Hematopoietic multipotent progenitor cell treated with erythropoietin and hydrocortisone succinate and interleukin-3 and kit ligand, for 17 days (in vitro differentiated cells): ENCODE measurements around the gene KCNQ5.

ENCODE experiments used
- DNase-seq: peaks from one replicate; pipeline ENCODE4 v3.0.0-alpha.2; 2015; ENCODE audit warnings: low spot score

KCNQ5 gene

DNA sequence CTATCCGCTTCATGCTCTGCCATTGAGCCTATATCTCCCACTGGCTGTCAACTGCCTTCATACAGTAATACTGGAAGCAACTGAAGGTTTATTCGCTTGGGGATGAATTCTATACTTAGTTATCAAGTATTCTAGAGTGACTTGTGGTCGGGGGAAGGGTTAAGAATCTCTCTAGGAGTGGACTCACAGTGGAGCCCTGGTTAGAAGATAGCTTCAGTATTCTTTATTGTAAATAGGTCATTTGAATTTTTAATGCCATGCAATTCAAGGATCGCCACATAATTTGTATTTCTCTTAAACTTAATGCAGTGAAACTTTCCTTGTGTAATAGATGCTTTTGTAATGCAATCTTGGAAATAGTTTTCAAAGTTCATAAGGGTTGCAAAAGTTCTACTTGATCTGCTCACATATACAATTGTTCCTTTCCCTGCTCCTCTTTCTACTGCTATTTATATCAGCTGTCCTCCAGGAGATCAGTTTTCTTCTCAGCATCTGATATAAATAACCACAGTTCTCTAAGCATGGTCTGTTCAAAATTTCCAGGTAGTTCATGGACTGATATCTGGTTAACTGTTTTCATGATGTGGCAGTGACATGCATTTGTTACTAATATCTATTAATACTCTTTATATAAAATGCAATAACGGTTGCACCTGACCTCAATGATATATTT is 120.3 kb downstream of the KCNQ5 start:
- DNase-seq: no peak

DNA sequence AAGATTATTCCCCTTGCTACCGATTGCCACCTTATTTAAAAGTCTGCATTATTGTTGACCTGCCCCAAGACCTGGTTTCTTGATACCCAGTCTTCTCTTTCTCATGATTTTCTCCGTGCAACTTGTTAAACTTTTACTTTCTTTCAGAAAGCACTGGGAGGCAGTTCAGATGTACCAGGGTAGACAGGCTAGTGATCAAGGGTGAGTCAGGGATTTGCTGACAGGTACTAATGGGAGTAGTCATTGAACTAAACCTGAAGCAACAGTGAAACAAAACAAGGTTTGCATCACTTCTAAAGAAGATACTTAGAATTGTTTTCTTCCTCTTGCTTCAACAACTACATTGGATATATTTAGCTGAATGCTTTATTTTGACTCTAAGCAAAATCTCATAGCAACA is 124.4 kb downstream of the KCNQ5 start:
- no peak for DNase-seq

DNA sequence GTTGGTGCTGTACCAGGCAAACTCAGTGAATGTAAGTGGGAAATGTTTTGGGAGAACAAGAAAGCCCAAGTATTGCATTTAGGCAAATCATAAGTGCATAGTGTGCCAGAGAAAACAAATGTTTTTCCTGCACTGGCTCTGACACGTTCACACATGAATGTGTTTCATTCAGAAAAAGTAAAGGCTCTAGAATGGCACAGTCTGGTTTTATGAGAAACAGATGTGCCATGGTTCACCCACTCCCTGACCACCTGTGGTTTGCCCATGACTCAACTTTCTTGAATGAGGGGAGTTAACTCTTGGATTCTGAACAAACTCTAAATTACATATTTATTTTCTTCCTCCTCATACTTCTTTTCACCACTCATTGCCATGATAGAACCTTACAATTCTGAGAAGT is 126.9 kb downstream of the KCNQ5 start:
- DNase-seq: no peak

DNA sequence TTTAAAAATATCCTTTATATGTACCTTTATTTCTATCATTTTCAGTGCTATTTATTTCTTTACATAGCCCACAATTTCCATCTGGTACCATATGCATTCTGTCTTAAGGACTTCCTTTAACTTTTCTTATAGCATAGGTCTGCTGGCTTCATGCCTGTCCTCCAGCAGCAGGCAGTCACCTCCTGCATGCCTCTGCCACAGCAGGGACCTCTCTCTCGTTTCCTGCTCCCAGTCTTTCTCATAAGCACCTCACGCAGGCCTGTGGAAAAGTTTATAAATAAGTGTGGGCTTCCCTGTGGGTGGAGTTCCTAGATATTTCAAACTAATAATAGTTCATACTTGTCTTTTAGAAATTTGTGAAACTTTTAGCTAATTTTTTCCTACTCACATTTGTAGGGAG is 133.9 kb downstream of the KCNQ5 start:
- no peak for DNase-seq

DNA sequence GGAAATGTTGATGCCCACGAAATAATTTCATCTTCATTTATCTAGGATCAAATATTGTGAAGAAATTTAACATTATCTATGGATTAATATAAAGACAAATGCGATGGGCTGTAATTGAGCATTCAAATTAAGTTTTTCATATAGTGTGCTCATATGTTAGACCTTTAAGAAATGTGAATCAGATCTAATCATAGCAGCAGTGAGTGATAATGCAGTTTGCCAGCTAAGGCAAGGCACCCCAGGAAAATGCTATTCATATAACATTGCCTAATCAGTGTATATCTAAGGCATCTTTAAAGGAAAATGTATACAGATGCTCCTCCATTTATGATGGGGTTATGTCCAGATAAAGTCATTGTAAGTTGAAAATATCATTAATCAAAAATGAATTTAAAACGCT is 135.2 kb downstream of the KCNQ5 start:
- no peak for DNase-seq

DNA sequence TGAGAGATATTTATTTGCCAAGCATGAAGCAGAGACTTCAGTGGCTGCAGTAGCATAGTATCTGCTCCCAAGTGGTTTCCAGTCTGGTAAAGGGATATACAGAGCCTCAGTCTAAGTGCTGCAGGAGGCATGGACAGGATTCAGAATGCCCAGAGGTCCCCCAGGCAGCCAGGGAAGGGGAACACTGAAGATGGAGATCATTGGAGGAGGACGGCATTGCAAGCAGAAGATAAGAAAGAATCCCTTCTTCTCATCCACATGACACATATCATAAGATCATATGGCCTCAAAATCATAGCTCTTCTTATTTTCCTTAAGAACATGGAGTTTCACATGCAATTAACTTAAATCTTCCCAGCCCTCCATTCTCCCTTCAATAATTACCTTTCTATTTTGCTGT is 136.1 kb downstream of the KCNQ5 start:
- DNase-seq: no peak

DNA sequence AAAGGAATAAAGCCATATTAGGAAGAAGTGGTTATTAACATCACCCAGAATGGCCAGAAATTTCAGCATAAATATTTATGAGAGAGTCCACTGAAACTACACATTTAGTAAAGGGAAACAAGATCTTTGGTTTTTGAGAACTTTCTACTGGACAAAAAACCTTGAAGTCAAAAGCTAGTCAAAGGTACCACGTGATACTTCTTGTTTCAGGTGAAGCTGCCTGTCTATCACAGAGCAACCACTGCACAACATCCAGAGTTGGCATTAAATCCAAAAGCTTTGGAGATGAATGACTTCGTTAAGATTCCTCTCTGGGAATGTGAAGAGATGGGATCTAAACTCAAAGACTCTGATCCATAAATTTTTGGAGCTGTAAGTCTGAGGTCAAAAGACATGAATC is 137.0 kb downstream of the KCNQ5 start:
- DNase-seq: no peak

DNA sequence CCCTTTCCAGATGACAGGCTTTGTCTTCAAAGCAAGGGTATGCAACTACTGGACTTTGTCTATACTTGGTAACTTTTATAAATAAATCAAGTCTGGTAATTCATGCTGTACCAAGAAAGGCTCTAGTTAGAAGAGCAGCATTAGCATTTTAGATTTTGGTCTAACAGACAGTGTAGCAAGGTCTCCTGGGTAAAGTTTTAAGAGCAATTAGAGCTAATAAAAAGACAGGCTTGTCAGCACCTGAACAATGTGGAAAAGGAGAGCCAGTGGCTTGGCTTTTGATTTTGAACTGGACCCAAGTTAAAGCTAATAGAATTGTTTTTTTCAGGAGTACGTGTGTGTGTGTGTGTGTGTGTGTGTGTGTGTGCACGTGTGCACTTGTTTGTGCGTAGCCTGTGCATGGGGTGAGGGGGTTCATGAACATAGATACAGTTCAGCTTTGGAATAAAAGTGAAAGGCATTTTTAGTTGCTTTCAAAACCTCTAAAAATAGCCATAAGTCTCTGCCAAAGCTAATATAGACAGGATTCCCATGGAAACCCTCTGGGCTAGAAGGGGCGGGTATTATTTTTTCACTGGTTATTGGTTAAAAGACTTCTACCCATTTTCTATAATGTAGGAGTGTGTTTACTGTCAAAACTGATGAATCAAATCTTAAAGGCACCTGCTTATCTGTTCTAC is 138.4 kb downstream of the KCNQ5 start:
- no peak for DNase-seq

DNA sequence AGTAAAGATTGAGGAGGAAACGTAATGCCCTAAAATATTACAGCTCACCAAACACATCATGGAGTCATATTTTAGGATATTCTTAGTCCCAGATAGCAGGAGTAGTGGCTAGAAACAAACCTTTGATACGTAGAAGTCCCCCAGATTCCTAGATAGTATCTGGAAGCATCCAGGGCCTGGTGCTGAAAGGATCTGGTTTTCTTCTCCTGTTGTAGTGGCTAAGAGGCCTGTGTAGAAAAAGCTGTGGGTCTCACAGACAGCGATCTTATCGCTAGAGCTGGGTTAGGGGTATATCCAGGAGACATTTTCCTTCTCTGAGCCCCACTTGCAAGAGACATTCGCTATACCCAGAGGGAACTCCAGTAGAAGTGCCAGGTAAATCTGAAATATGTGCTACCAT is 139.9 kb downstream of the KCNQ5 start:
- DNase-seq: no peak

DNA sequence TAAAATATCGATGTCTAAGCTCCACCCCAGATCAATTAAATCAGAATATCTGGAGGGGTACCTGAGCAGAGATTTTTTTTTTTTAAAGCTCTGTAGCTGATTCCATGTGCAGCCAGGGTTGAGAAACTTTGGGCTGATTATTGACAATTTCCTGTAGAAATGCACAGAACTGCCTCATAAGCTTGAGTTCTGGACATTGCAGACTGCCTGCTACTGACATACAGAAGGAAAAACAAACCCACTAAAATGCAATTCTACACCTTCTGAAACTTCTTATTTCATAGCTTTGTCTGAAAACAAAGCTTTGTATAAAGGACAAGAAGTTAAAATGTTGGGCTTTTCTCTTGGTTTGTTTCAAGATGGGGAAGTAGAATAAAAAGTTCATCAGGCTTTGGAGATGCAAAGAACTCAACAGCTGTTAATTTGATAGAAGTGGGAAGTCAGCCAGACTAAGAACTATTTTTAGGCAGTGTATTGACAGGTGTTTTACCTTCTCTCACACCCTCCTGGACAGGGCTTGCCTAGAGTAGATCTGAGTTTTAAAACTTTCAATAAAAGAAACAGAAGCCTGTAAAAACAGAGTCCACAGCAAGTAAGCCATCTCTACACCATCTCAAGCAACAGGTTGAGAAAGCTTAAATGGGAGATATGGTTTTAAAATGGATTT is 147.7 kb downstream of the KCNQ5 start:
- DNase-seq: no peak

DNA sequence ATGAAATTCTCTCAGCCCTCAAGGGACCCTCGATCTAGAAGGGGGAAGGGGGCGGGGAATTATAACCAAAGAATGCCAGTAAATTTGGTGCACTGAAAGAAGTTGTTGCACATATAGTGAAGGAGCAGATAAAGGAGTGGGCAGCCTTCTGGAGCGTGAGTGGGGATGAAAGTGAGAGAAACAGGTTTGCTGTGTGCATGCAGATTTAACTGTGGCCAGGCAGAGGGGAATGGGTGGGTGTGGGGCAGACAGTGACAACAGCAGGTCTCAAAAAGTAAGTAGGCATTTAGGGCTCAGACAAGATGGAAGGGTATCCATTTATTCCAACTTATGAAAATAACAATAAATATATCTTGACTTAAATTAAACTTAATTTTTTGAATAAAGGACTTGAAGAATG is 149.1 kb downstream of the KCNQ5 start:
- no peak for DNase-seq

DNA sequence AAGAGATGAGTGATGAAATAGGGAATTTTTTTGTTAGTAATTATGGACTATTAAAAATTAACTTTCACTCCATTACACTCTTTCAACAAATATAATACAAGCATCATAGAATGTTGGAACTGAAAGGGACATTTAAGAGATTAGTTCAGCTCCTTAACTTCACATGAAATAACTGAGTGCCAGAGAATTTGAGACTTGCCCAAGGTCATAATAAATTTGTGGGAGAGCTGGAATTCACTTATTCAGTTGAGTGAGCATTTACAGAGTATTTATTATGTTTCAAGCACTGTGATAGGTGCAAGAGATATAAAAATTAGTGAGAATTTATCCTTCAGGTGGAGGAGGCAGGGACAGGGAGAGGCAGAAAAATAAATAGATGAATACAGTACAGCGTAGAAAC is 154.6 kb downstream of the KCNQ5 start:
- no peak for DNase-seq

DNA sequence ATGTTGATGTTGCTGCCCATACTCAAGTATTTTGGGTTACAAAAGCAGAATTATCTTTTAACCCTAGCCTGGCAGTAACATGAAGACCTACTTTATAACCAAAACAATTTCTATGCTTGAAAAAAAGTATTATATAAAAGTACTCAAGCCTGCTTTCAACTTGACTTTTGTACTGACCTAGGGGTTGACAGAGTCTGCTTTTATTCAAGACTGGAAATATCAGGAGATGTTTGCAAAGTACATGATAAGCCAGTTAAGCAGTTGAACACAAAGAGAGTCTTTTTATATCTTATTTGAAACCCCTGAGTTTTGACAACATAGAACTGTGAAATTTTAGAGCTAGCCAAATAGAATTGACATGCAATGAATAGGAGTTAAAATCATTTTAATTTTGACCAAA is 159.8 kb downstream of the KCNQ5 start:
- no peak for DNase-seq

DNA sequence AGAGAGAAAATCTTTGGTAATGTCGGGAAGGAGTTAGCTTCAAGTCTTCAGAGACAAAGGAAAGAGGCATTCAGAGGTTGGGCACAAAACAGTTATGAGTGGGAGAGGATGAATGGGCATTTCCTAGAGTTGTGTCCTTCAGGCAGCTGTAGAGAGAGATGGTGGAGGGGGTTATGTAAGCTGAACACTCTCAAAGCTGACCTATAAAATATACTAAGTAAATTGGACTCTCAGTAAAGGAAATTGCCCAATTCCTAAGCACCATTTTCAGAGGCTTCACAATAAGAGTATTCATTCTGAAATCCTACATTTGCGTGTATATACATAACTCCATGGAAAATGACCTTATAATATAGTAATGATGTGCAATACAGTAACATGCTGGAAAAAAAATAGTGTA is 161.2 kb downstream of the KCNQ5 start:
- no peak for DNase-seq

DNA sequence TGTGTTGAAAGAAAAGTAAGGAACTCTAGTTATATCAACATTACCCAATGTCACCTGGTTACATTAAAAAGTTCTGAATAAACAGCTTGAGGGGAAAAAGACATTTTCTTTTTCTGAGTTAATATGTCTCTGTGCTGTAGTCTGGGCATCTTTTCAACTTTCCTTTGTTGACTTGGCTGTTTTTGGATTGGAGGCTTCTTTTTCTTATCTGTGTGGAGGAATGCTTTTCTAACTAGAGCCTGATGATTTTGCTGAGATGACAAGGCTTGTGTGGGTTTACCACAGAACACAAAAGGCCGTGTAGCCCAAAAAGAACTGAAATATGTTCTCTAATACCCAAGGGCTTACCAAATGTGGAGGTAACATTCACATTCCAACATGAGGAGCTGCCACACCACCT is 161.8 kb downstream of the KCNQ5 start:
- no peak for DNase-seq

DNA sequence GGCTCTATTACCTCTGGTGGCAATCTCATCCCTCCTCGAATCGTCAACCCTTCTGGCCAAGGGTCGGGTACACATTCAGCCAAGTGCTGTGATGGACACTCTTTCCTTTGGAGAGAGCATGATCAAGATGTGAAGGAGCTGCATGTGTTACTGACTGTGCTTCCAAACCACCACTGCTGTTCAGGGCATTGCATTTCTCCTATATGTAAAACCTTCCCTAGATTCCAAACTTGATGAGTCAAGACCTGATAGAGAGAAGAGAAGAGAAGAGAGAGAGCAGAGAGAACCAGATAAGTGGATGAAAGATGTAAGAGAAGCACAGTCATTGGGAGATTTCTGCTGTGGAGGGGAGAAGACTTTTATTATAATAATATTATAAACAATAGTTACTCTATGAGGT is 162.2 kb downstream of the KCNQ5 start:
- DNase-seq: no peak

DNA sequence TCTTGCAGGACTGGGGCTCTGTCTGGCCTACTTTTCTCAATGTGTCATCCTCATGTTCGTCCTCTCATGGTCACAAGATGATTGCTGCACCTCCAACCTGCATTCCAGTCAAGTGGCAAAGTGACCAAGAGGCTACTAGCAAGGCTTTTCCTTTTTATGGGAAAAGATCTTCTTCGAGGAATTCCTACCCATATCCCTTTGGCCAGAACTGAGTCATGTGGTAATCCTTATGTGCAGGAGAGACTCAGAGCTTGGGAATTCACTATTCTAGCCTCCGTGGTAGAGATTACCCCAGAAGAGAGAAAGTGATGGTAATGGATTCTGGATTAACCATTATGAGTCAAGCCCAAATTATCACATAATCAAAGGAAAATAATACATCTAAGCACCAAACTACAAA is 162.7 kb downstream of the KCNQ5 start:
- DNase-seq: no peak

DNA sequence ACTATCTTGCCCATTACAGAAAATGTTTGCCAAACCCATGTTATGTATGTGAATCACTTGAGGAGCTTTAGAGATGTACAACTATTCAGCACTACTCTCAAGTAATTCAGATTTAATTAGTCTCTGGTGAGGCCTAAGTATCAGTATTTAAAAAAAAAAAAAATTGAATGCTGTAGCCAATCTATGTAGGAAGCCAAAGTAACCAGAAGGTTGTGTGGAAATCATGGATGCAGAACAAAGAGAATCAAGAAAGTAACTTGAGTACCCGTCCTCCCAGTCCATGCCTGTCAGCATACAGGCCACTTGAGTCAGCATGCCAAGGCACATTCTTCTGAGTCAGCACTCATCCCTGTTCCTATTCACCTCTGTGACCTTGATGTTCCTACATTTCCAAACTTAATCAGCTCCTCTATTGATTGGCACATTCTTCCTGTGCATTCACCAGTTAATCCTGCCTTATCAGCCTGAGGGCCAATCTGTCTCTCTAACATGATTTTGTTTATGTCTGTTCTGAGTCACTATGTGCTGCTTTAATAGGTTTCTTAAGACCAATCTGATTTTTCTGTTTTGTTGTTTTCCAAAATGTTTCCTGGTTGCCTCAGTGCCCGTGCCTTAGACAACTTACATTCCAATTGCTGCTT is 165.6 kb downstream of the KCNQ5 start:
- no peak for DNase-seq

DNA sequence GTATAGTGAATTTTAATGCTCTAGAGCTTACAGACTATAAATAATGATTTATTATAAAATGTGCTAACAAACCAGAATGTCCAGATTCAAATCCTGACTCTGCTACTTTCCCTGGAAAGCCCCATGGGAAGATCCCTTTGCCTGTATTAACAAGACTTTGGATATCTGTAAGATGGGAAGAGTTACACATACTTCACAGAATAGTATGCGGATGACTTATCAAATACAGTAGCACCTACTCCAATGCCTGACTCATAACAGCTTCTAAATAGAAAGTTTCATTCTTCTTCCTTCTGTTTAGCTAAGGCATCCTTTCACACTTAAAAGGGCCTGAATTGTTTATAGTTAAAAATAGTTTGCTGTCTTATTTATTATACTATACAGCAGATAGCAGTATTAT is 166.3 kb downstream of the KCNQ5 start:
- DNase-seq: no peak

DNA sequence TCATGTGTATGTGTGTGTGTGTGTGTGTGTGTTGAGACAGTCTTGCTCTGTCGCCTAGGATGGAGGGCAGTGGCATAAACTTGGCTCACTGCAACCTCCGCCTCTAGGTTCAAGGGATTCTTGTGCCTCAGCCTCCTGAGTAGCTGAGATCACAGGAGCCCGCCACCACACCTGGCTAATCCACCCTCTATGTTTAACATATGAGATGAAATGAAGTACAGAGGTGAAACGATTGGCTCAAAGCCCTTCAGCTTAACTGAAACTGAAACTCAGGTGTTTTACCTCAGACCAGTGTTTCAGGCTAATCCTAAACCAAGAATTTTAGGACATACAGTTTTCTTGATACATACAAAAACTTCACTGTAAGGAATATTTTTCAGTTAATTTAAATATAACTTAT is 167.3 kb downstream of the KCNQ5 start:
- no peak for DNase-seq

DNA sequence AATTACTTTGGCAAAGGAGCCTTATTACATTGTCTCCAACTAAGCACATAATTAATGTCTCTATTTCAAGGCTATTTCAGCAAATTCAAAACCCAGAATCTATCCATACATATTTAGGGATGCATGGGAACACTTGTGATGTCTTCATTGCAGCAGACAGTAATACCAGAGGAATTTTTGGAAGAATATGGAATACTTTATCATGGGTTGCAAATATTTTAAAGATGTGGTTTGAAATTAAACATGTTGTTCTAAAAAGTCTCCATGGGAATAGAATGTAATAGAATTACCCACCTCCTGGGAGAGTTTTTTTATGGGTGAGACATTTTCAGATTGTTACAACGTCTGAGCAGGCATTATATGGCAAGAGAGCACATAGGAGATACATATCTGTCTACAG is 170.8 kb downstream of the KCNQ5 start:
- no peak for DNase-seq

DNA sequence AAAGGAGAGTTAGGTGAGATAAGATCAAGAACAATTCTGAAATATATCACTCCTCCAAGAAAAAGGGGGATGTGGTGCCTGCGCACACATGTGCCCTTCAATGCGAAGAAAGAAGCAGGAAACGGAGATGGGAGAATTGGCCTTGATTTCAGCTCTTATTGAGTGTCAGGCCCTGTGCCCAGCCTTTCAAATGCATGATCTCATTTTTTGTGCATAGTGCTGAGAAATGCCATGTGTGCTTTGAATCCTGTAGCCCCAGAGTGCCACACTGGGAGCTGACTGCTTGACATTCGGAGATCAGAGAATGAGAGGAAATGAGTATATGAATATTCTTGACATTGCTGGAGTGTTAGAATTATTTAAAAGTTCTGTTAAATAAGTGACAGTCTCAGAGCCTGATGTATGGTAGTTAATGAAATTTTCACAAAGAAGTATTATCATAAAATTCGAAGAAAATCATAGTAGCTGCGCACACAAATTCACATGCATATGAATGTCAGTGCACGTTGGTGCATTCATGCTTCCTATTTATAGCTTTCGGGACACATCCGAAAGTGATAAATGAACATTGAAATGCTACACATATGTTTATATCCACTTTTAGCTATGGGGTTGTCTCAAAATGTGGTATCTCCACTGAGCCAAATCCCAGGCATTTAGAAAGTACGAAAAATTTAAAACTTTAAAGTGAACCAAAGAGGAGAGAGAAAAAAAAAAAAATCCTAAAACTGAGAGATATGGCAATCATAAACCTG is 172.0 kb downstream of the KCNQ5 start:
- DNase-seq: no peak
